WERI-Rb-1 (cell line): ENCODE data around the gene FRAS1.
"Not testable (repeated sequence)": the region's sequence is repeated elsewhere in the genome, so short reads cannot be mapped to it uniquely, and the experiment has no call there.

ENCODE experiments used
- DNase-seq: peaks from one replicate; pipeline ENCODE4 v3.0.0-alpha.2; 2020
- H3K27ac ChIP-seq: fragments of 250-450 bp; sonication (Bioruptor Pico); 2 replicates; pipeline ENCODE4 v1.5.1; 2020; ENCODE audit warnings: mild to moderate bottlenecking, moderate library complexity
- H3K27me3 ChIP-seq: fragments of 250-450 bp; sonication (Bioruptor Pico); 2 replicates; pipeline ENCODE4 v1.5.1; 2021; ENCODE audit warnings: mild to moderate bottlenecking, low read depth, moderate library complexity; ENCODE audit not compliant: insufficient read depth, severe bottlenecking
- H3K36me3 ChIP-seq: fragments of 250-450 bp; sonication (Bioruptor Pico); 2 replicates; pipeline ENCODE4 v1.5.1; 2020; ENCODE audit warnings: mild to moderate bottlenecking, moderate library complexity
- H3K4me3 ChIP-seq: 2 replicates; pipeline ENCODE4 v1.5.1; 2011; ENCODE audit warnings: low read depth, mild to moderate bottlenecking, control low read depth, low read length
- H3K9me3 ChIP-seq: fragments of 250-450 bp; sonication (Bioruptor Pico); 2 replicates; pipeline ENCODE4 v1.5.1; 2021; ENCODE audit warnings: mild to moderate bottlenecking, moderate library complexity; ENCODE audit not compliant: severe bottlenecking
- CTCF ChIP-seq: IDR thresholded peaks from 2 replicates; pipeline ENCODE4 v1.5.1; 2011; ENCODE audit warnings: low read depth, mild to moderate bottlenecking, control low read depth, inconsistent platforms, low read length

Gene FRAS1

GRCh38 chr4:78083035-78083434, 25.9 kb downstream of the FRAS1 start:
- Histone ChIP-seq H3K9me3 (no peaks in the 10 kb centered on the region), H3K27me3 (peaks cover 45% of the 10 kb centered on the region), H3K4me3 (no peak overlapping the region), H3K36me3 (no peaks in the 10 kb centered on the region), H3K27ac (no peak overlapping the region)
- no peak for TF ChIP-seq CTCF
- no peak for DNase-seq

GRCh38 chr4:78091534-78091933, 34.4 kb downstream of the FRAS1 start:
- no peak overlapping the region for H3K27ac ChIP-seq
- no peak for DNase-seq
- no peak for TF ChIP-seq CTCF

GRCh38 chr4:78092350-78092749, 35.2 kb downstream of the FRAS1 start:
- DNase-seq, H3K36me3 ChIP-seq, H3K27ac ChIP-seq: not testable (repeated sequence)

More at GRCh38 chr4:78091534-78091933, 34.4 kb downstream of the FRAS1 start:
- Histone ChIP-seq H3K36me3 (no peaks in the 10 kb centered on the region), H3K9me3 (no peaks in the 10 kb centered on the region), H3K27me3 (no peaks in the 10 kb centered on the region), H3K4me3 (no peak overlapping the region)

GRCh38 chr4:78092850-78093249, 35.7 kb downstream of the FRAS1 start:
- no peak overlapping the region for H3K27ac ChIP-seq

More at GRCh38 chr4:78092350-78092749, 35.2 kb downstream of the FRAS1 start:
- H3K27me3 ChIP-seq, H3K4me3 ChIP-seq, H3K9me3 ChIP-seq: not testable (repeated sequence)

GRCh38 chr4:78095081-78095480, 38.0 kb downstream of the FRAS1 start:
- Histone ChIP-seq H3K4me3 (no peak overlapping the region), H3K27ac (no peak overlapping the region), H3K36me3 (no peaks in the 10 kb centered on the region), H3K27me3 (no peaks in the 10 kb centered on the region), H3K9me3 (no peaks in the 10 kb centered on the region)
- DNase-seq, result no peak
- TF ChIP-seq CTCF, result no peak

More at GRCh38 chr4:78092850-78093249, 35.7 kb downstream of the FRAS1 start:
- Histone ChIP-seq H3K36me3 (no peaks in the 10 kb centered on the region), H3K27me3 (no peaks in the 10 kb centered on the region), H3K9me3 (no peaks in the 10 kb centered on the region), H3K4me3 (no peak overlapping the region)
- no peak for TF ChIP-seq CTCF
- DNase-seq, result no peak

GRCh38 chr4:78099058-78099457, 41.9 kb downstream of the FRAS1 start:
- Histone ChIP-seq H3K27me3 (no peaks in the 10 kb centered on the region), H3K27ac (no peak overlapping the region), H3K4me3 (no peak overlapping the region), H3K9me3 (no peaks in the 10 kb centered on the region), H3K36me3 (no peaks in the 10 kb centered on the region)
- TF ChIP-seq CTCF, result no peak
- DNase-seq, result no peak
